Loucy (cell line): ENCODE measurements around the gene IGSF23.

Source experiments
- H2AFZ ChIP-seq: fragments of 200-600 bp; sonication (generic); 2 replicates; pipeline ENCODE4 v1.6.0; 2016; ENCODE audit warnings: antibody characterized with exemption, mild to moderate bottlenecking, low read length, moderate library complexity
- H3F3A ChIP-seq: fragments of 200-600 bp; 2 replicates; pipeline ENCODE4 v1.6.0; 2016; ENCODE audit warnings: antibody characterized with exemption, low read depth, mild to moderate bottlenecking
- H3K27me3 ChIP-seq: fragments of 200-600 bp; sonication (generic); 2 replicates; pipeline ENCODE4 v1.6.1; 2014; ENCODE audit warnings: low read length, mild to moderate bottlenecking; ENCODE audit not compliant: insufficient read depth, poor library complexity, severe bottlenecking
- H3K36me3 ChIP-seq: fragments of 200-600 bp; sonication (generic); 2 replicates; pipeline ENCODE4 v1.6.1; 2016; ENCODE audit warnings: low read length; ENCODE audit not compliant: insufficient read depth
- H3K4me1 ChIP-seq: fragments of 200-600 bp; sonication (generic); 2 replicates; pipeline ENCODE4 v1.5.1; 2014; ENCODE audit warnings: low read length, mild to moderate bottlenecking; ENCODE audit not compliant: insufficient read depth, poor library complexity, severe bottlenecking
- H3K4me2 ChIP-seq: fragments of 200-600 bp; sonication (generic); 2 replicates; pipeline ENCODE4 v1.6.0; 2014; ENCODE audit warnings: antibody characterized with exemption, low read length, low read depth, mild to moderate bottlenecking; ENCODE audit not compliant: poor library complexity, severe bottlenecking
- H3K4me3 ChIP-seq: fragments of 200-600 bp; sonication (generic); 2 replicates; pipeline ENCODE4 v1.5.1; 2014; ENCODE audit warnings: low read length, mild to moderate bottlenecking, mixed read lengths; ENCODE audit not compliant: poor library complexity, severe bottlenecking
- H3K79me2 ChIP-seq: fragments of 200-600 bp; sonication (generic); 2 replicates; pipeline ENCODE4 v1.6.1; 2014; ENCODE audit warnings: low read length; ENCODE audit not compliant: insufficient read depth
- H3K9ac ChIP-seq: fragments of 200-600 bp; sonication (generic); 2 replicates; pipeline ENCODE4 v1.6.0; 2014; ENCODE audit warnings: mild to moderate bottlenecking, low read depth, low read length, moderate library complexity; ENCODE audit not compliant: poor library complexity, severe bottlenecking
- H3K9me2 ChIP-seq: fragments of 200-600 bp; sonication (generic); replicated peaks from 2 replicates; pipeline ENCODE4 v1.6.1; 2016; ENCODE audit warnings: low read depth, low read length, mixed read lengths
- H3K9me3 ChIP-seq: fragments of 200-600 bp; sonication (generic); 2 replicates; pipeline ENCODE4 v1.6.1; 2014; ENCODE audit warnings: mild to moderate bottlenecking, antibody characterized with exemption, low read length, low read depth; ENCODE audit not compliant: insufficient read depth
- H4K20me1 ChIP-seq: fragments of 200-600 bp; sonication (generic); 2 replicates; pipeline ENCODE4 v1.6.0; 2014; ENCODE audit warnings: antibody characterized with exemption, low read length, mild to moderate bottlenecking; ENCODE audit not compliant: insufficient read depth, poor library complexity, severe bottlenecking
- CTCF ChIP-seq: fragments of 200-600 bp; sonication (generic); conservative IDR thresholded peaks from 2 replicates; pipeline ENCODE4 v1.5.1; 2014; ENCODE audit warnings: mild to moderate bottlenecking, antibody characterized with exemption, low read length
- EZH2phosphoT487 ChIP-seq: fragments of 200-600 bp; IDR thresholded peaks from 2 replicates; pipeline ENCODE4 v1.6.1; 2018; ENCODE audit warnings: antibody characterized with exemption, mild to moderate bottlenecking, moderate library complexity, borderline replicate concordance

IGSF23 gene

DNA sequence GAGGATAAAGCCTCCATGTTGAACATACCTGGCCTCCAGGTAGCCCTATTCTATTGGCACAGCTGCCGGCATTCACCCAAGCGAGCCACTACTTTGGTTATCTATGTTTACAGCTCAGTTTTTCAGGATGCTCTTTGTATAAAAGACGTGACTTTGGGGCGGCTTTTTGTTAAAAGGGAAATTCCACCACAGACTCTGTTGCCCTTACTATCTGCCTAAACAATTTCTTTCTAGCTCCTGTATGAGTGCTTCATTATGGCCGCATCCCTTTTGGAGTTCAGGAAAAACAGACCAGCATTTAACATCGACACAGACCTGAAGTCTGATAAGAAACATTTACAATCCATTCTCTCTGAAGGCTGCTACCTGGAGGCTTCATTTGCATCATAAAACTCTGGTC is 9.1 kb upstream of the IGSF23 start:
- no peak for TF ChIP-seq EZH2phosphoT487
- TF ChIP-seq CTCF, result no peak
- Histone ChIP-seq H4K20me1 (no peaks in the 10 kb centered on the region), H3K9me2 (no peaks in the 10 kb centered on the region), H3K9me3 (no peaks in the 10 kb centered on the region; the same call in 1 of the 2 replicates), H3K4me2 (no peak overlapping the region), H3K36me3 (no peaks in the 10 kb centered on the region), H3F3A (no peaks in the 10 kb centered on the region), H3K9ac (no peak overlapping the region), H2AFZ (no peak overlapping the region), H3K4me3 (no peak overlapping the region), H3K27me3 (no peaks in the 10 kb centered on the region), H3K79me2 (no peaks in the 10 kb centered on the region), H3K4me1 (no peaks in the 10 kb centered on the region)

DNA sequence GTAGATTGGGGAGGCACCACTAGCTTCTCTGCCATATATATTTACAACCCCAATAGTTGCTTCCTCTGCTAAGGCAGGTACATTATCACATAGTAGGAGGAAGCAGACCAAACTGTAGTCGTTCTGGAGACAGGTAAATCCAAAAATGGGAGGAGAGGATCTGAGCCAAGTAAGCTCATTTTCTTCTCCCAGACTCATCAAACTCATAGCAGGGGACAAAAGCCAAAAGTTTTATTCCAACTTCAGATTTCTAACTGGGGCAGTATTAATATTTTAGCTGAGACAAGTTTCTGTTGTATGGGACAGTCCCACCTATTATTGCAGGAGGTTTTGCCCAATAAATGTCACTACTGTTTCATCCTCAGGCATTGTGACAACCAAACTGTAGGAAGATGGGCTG is 7.8 kb upstream of the IGSF23 start:
- Histone ChIP-seq H3K9me2 (no peaks in the 10 kb centered on the region), H3K36me3 (no peaks in the 10 kb centered on the region), H3K4me2 (no peak overlapping the region), H3F3A (no peaks in the 10 kb centered on the region), H3K4me1 (no peaks in the 10 kb centered on the region), H3K4me3 (no peak overlapping the region), H3K27me3 (no peaks in the 10 kb centered on the region), H3K79me2 (no peaks in the 10 kb centered on the region), H2AFZ (no peak overlapping the region), H3K9me3 (no peaks in the 10 kb centered on the region; the same call in 1 of the 2 replicates), H3K9ac (no peak overlapping the region), H4K20me1 (no peaks in the 10 kb centered on the region)
- TF ChIP-seq CTCF, result no peak
- no peak for TF ChIP-seq EZH2phosphoT487

DNA sequence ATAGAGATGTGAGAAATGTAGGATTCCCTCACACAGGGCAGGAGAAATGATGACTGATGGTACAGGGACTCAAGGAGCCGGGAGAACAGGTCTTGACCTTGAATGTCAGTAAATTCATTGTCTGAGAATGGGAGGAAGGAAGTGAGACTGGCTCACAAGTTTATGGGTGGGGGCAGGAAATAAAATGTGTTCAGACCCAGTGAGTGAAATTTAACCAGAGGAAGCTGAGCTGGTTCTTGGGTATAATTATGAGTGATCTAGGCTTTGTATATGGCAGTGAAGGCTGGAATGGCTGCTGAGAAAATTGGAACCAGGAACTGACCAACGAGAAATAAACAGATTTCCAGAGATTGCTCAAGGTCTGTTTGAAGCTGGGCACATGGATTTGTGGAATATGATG is 6.3 kb upstream of the IGSF23 start:
- TF ChIP-seq EZH2phosphoT487, result no peak
- no peak for TF ChIP-seq CTCF
- no peaks in the 10 kb centered on the region for H3K4me1 ChIP-seq
- H2AFZ ChIP-seq, result 0 out of 2 replicates have a peak overlapping the region, but pooled peaks have one; percentile 49
- no peak overlapping the region for H3K4me3 ChIP-seq
- no peaks in the 10 kb centered on the region for H3F3A ChIP-seq
- no peaks in the 10 kb centered on the region for H3K79me2 ChIP-seq
- no peaks in the 10 kb centered on the region for H3K36me3 ChIP-seq
- H3K27me3 ChIP-seq, result no peaks in the 10 kb centered on the region
- no peaks in the 10 kb centered on the region for H3K9me2 ChIP-seq
- H3K9ac ChIP-seq, result no peak overlapping the region
- H3K9me3 ChIP-seq, result no peaks in the 10 kb centered on the region; the same call in 1 of the 2 replicates
- H3K4me2 ChIP-seq, result peak overlapping the region; percentile 16
- H4K20me1 ChIP-seq, result no peaks in the 10 kb centered on the region
